AG09309 (cell line): ENCODE results near the gene HOXB1.

Source experiments
- DNase-seq: peaks from one replicate; pipeline ENCODE4 v3.0.0-alpha.2; 2010; ENCODE audit warnings: low read depth
- H3K4me3 ChIP-seq: 2 replicates; pipeline ENCODE4 v1.5.1; 2011; ENCODE audit warnings: mild to moderate bottlenecking, low read depth, low read length, moderate library complexity; ENCODE audit not compliant: control insufficient read depth
- TF ChIP-seq, protein P1 (sequence below): IDR thresholded peaks from 2 replicates; pipeline ENCODE4 v1.5.1; 2011; ENCODE audit warnings: mild to moderate bottlenecking, low read depth, low read length, inconsistent platforms; ENCODE audit not compliant: insufficient read depth, control insufficient read depth; ENCODE audit errors: missing control alignments

Gene HOXB1

DNA sequence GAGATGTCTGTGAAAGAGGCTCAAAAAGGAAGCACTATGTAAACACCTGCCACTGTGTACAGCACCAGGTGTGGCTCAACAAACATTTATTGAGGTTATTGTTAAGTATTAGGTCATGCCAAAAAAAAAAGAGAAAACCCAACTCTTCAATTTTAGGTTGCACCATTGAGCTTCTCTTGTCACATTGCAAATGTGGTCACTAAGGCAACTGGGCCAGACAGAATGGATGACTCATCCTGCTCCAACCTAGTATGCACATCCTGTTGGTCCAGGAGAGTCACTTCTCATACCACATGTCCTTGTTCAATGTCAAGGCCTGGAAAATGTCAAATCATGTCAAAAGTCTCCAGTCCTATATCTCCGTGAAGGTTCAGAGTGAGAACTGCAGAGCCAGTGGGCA is 25.0 kb downstream of the HOXB1 start:
- TF ChIP-seq, protein P1, sequence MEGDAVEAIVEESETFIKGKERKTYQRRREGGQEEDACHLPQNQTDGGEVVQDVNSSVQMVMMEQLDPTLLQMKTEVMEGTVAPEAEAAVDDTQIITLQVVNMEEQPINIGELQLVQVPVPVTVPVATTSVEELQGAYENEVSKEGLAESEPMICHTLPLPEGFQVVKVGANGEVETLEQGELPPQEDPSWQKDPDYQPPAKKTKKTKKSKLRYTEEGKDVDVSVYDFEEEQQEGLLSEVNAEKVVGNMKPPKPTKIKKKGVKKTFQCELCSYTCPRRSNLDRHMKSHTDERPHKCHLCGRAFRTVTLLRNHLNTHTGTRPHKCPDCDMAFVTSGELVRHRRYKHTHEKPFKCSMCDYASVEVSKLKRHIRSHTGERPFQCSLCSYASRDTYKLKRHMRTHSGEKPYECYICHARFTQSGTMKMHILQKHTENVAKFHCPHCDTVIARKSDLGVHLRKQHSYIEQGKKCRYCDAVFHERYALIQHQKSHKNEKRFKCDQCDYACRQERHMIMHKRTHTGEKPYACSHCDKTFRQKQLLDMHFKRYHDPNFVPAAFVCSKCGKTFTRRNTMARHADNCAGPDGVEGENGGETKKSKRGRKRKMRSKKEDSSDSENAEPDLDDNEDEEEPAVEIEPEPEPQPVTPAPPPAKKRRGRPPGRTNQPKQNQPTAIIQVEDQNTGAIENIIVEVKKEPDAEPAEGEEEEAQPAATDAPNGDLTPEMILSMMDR, result no peak
- H3K4me3 ChIP-seq, result no peak overlapping the region
- DNase-seq, result peak; percentile 55

DNA sequence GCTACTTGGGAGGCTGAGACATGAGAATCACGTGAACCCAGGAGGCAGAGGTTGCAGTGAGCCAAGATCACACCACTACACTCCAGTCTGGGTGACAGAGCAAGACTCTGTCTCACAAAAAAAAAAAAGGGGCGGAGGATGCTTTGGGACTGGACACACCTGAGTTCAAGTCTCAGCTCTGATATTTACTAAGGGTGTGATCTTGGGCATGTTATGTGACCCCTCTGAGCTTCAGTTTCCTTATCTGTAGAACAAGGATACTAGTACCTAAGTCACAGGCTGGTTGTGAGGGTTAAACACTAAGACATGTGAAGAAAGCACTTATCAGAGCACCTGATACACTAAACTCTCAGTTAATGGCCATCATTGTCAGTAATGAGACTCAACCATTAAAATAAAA is 25.9 kb downstream of the HOXB1 start:
- no peak for DNase-seq
- TF ChIP-seq, protein P1, result no peak
- no peak overlapping the region for H3K4me3 ChIP-seq

DNA sequence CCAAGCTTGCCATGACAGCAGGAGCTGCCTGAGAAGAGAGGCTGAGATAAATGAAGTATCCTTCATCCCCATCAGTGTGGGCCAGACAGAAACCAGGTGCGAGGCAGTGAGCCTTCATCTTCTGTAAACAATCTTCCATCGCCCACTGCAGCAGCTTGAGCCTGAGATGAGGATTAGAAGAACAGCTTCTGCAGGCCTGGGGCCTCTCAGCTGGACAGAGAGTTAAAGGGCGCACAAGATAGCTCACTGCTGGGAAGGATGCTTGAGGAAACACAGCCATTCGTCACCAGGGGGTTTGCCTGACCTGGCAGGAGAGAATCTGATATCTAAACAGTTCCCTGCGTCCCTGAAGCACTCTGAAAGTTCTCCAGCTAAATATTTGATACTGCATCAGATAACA is 27.1 kb downstream of the HOXB1 start:
- H3K4me3 ChIP-seq, result no peak overlapping the region
- TF ChIP-seq, protein P1, result no peak
- no peak for DNase-seq

DNA sequence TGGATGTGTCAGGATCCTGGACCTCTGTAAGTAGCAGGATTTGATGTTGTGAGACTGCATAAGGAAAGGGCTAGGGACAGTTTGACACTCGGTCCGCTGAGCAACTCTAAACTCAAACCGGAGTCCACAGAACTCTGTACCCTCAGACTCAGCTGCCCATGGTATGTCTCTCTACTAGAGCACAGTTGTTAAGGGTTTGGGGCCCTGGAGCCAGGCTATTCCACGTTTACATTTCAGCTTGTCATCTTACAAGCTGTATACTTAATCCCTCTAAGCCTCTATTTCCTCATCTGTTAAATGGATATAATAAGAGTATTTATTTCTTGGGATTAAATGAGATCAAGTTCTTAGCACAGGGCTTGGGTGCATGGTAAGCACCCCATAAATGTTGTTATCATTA is 27.9 kb downstream of the HOXB1 start:
- TF ChIP-seq, protein P1, result no peak
- DNase-seq, result no peak
- H3K4me3 ChIP-seq, result no peak overlapping the region

DNA sequence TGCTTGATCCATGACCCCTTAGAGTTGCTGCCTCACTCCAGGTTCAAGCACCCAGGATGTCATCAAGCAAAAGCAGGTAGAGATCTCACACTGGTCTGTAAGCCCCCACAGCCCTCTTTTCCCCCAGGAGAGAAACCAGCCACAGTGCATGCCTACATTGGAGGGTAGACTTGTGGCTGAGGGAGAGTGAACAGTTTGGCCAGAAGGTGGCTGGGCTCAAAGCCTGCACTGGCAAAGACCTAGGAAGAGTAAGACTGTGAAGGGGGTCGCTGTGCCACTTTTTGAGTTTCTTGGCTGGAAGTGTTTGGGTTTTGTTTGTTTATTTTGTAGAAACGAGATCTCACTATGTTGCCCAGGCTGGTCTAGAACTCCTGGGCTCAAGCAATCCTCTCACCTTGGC is 28.5 kb downstream of the HOXB1 start:
- TF ChIP-seq, protein P1, result no peak

DNA sequence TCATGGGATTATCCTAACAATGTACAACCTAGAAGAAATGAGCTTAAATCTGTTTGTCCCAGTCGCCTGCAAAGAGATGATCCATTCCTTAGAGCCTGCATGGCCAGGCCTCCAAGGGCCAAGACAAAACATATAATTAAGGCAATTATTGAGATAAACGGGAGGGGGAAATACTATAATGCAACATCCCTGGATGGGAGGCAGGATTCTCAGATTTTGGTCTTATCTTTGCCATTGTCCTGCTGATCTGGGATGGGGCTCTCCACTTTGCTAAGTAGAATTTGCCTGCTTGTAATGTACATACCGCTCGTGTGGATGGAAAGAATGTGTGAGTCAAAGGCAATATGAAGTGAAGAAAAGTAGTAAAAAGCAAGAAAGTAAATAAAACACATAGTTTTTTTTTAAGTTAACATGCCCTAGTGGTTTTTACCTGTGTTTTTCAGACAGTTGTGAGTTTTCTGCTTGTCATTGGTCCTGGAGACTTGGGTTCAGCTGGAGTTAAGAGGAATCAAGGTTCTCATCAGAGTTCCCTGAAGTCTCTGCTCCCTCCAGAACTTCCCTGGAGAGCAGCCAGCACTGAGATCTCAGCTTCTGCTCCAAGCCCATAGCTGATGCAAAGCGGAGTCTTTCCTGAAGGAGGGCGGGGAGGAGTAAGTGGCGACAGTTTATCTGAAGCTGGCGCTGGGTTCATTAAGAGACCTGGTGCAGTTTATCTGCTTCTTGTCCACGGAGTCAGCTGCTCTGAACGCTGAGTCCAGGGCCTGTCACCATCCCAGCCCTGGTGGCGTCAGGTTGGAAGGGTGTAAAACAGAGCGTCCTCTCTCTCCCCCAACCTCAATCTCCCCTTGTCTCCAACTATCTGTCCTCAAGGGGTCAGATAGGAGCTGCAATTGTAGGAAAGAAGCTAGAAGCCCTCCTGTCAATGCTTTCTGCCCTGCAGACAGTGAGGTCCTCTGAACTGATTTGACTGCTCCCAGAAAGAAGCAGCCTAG is 30.1 kb downstream of the HOXB1 start:
- TF ChIP-seq, protein P1, result no peak
- DNase-seq, result no peak
- no peak overlapping the region for H3K4me3 ChIP-seq

More for the DNA sequence above, 28.5 kb downstream of the HOXB1 start:
- H3K4me3 ChIP-seq, result no peak overlapping the region
- no peak for DNase-seq
